K562 (cell line): ENCODE data around the gene WWC2.
A peak's percentile ranks its signal among the peaks of the same experiment; 100 is the strongest.

Experiments used
- ATF1 ChIP-seq, 2 experiments: fragments of 450-650 bp in 1 of 2; IDR thresholded peaks; 2 replicates each; pipeline ENCODE4 v1.6.1; 2016; ENCODE audit warnings: missing compliant biosample characterization in 1 of 2, missing genetic modification characterization in 1 of 2
- CEBPB ChIP-seq: fragments of 450-650 bp; IDR thresholded peaks from 2 replicates; pipeline ENCODE4 v1.6.1; 2016; ENCODE audit warnings: missing genetic modification characterization, missing compliant biosample characterization
- ELF4 ChIP-seq: fragments of 450-650 bp; formaldehyde crosslinking; IDR thresholded peaks from 2 replicates; pipeline ENCODE4 v1.4.0; 2022; ENCODE audit warnings: missing genetic modification characterization
- LARP7 ChIP-seq: fragments of 450-650 bp; IDR thresholded peaks from 2 replicates; pipeline ENCODE4 v1.6.1; 2016
- TARDBP ChIP-seq: fragments of 450-650 bp; IDR thresholded peaks from 2 replicates; pipeline ENCODE4 v1.6.1; 2016
- TF ChIP-seq, protein P1 (sequence below): fragments of 250-450 bp; sonication (Bioruptor Pico); IDR thresholded peaks from 2 replicates; pipeline ENCODE4 v1.4.0; 2020; ENCODE audit warnings: borderline replicate concordance
- TF ChIP-seq, protein P2 (sequence below): fragments of 150-350 bp; IDR thresholded peaks from 2 replicates; pipeline ENCODE4 v1.6.1; 2014; ENCODE audit warnings: low read depth, mild to moderate bottlenecking, low read length, borderline replicate concordance
- TF ChIP-seq, protein P3 (sequence below), 3 experiments: IDR thresholded peaks in 2 of 3; conservative IDR thresholded peaks in 1 of 3; 2 replicates each; pipeline ENCODE4 v1.5.1; 2011 to 2012; ENCODE audit warnings: low read length in 3 of 3, mild to moderate bottlenecking in 3 of 3, control low read depth in 2 of 3, improper control_type of control experiment in 1 of 3, inconsistent platforms in 1 of 3, low read depth in 1 of 3, mixed read lengths in 1 of 3, moderate library complexity in 1 of 3; ENCODE audit not compliant: insufficient read depth in 2 of 3

DNA sequence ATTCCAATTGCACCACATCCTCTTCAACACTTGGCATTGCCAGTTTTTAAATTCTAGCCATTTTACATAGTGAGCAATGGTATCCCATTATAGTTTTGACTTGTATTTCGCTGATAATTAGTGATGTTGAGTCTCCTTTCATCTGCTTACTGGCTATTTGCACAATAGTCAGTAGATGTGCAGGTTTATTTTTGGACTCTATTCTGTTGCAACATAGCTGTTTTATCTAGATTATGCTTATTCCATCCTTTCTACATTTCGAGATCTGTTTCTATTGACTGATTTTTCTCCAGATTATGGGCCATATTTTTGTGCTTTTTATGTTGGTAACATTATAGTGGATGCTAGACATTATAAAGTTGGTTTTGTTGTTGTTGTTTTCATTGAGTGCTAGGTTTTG, 106.1 kb downstream of the WWC2 start:
- no peak for TF ChIP-seq ATF1 (CRISPR knock-in tag; IDR thresholded peaks at IDR 0.05)
- no peak for TF ChIP-seq ATF1 (tag; IDR thresholded peaks at IDR 0.05)
- no peak for TF ChIP-seq TARDBP
- TF ChIP-seq, protein P1, sequence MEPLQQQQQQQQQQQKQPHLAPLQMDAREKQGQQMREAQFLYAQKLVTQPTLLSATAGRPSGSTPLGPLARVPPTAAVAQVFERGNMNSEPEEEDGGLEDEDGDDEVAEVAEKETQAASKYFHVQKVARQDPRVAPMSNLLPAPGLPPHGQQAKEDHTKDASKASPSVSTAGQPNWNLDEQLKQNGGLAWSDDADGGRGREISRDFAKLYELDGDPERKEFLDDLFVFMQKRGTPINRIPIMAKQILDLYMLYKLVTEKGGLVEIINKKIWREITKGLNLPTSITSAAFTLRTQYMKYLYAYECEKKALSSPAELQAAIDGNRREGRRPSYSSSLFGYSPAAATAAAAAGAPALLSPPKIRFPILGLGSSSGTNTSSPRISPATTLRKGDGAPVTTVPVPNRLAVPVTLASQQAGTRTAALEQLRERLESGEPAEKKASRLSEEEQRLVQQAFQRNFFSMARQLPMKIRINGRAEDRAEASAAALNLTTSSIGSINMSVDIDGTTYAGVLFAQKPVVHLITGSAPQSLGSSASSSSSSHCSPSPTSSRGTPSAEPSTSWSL, result no peak
- peak; percentile 89 for TF ChIP-seq CEBPB
- no peak for TF ChIP-seq LARP7
- TF ChIP-seq, protein P2, sequence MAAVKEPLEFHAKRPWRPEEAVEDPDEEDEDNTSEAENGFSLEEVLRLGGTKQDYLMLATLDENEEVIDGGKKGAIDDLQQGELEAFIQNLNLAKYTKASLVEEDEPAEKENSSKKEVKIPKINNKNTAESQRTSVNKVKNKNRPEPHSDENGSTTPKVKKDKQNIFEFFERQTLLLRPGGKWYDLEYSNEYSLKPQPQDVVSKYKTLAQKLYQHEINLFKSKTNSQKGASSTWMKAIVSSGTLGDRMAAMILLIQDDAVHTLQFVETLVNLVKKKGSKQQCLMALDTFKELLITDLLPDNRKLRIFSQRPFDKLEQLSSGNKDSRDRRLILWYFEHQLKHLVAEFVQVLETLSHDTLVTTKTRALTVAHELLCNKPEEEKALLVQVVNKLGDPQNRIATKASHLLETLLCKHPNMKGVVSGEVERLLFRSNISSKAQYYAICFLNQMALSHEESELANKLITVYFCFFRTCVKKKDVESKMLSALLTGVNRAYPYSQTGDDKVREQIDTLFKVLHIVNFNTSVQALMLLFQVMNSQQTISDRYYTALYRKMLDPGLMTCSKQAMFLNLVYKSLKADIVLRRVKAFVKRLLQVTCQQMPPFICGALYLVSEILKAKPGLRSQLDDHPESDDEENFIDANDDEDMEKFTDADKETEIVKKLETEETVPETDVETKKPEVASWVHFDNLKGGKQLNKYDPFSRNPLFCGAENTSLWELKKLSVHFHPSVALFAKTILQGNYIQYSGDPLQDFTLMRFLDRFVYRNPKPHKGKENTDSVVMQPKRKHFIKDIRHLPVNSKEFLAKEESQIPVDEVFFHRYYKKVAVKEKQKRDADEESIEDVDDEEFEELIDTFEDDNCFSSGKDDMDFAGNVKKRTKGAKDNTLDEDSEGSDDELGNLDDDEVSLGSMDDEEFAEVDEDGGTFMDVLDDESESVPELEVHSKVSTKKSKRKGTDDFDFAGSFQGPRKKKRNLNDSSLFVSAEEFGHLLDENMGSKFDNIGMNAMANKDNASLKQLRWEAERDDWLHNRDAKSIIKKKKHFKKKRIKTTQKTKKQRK, result no peak
- no peak for TF ChIP-seq ELF4 (CRISPR knock-in tag)
- TF ChIP-seq, protein P3, sequence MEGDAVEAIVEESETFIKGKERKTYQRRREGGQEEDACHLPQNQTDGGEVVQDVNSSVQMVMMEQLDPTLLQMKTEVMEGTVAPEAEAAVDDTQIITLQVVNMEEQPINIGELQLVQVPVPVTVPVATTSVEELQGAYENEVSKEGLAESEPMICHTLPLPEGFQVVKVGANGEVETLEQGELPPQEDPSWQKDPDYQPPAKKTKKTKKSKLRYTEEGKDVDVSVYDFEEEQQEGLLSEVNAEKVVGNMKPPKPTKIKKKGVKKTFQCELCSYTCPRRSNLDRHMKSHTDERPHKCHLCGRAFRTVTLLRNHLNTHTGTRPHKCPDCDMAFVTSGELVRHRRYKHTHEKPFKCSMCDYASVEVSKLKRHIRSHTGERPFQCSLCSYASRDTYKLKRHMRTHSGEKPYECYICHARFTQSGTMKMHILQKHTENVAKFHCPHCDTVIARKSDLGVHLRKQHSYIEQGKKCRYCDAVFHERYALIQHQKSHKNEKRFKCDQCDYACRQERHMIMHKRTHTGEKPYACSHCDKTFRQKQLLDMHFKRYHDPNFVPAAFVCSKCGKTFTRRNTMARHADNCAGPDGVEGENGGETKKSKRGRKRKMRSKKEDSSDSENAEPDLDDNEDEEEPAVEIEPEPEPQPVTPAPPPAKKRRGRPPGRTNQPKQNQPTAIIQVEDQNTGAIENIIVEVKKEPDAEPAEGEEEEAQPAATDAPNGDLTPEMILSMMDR (IDR thresholded peaks at IDR 0.05 in 2 of 3, conservative IDR thresholded peaks at IDR 0.05 in 1 of 3; ENCODE audit: insufficient read depth in 2 of 3, low read depth in 1 of 3, low read length in 3 of 3), result no peak
